Endothelial cell of coronary artery (primary cell): ENCODE data around the gene RBM4. TPM values are rescaled to one million over a fixed set of nuclear protein-coding genes. Genes with fewer than 3 reads are reported as not detected.

Experiments
- total RNA-seq: library from RNA; depleted of rRNA; stranded (reverse); fragments of >200 nt; gene quantifications from 2 replicates; pipeline ENCODE4 v1.2.3, GENCODE V29; 2014

Gene RBM4
- total RNA-seq = 152 and 160 TPM in 2 replicates

DNA sequence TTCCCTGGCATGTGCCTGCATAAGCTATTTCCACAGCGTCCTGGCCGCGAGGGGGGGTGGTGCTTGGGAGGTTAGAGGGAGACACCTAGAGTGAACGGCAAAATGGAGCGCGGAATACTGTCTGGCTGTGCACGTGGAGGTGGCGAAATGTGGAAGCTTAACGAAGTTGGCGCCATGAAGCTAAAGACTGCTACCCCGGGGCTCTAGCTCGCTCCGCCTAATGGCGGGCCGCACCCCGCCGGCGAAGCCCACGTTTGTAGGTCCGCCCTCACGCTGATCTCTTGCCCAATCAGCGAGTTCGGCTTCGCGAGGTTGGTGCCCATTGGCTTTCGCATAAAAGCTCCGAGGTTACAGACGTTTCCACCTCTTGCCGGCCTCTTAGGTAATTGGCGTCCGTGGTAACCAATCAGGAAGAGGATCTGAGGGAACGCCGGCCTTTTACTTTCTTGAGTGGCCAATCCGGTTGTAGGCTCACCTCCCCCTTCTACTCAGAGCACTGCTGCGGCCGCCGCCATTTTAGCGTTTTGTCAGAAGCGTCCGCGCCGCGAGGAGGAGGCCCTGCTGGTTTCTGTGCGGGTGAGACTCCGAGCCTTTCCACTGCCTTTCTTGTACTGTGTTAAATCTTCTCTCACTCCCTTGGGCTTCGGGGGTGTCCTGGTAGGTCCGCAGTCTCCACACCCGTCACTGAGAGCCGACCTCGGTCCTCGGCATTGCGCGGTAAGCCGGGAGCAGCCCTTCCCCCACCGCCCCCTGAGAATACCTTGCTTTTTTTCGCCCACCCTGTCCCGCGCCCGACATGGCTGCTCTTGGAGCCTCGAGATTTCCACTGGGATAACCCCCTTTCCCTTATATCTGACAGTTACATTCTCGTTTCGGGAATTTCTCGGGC is at the start of gene RBM4:
TSS of gene RBM4 (plus strand) at position 527 of the 889 bp plus-strand sequence. CDS start 1,009 bp downstream, outside the sequence.

GRCh38 chr11:66592457-66593302 is 45.8 kb upstream of the RBM4 start, which contains the start of the genes CCDC87 and CCS:
CCDC87 (minus strand) TSS chr11:66593063; CDS start chr11:66593015, 48 bp downstream.
CCS (plus strand) TSS chr11:66593185; CDS start chr11:66593262, 77 bp downstream.

GRCh38 chr11:66616379-66617154 is 21.9 kb upstream of the RBM4 start, which contains the start of gene RBM14:
RBM14 (plus strand) TSS chr11:66616630; CDS start chr11:66616721, 91 bp downstream.

GRCh38 chr11:66677599-66678375 is 39.3 kb downstream of the RBM4 start, which contains the start of gene RBM4B:
RBM4B (minus strand) TSS chr11:66677887; CDS start chr11:66677079, 808 bp downstream.

Other genes starting within 250 kb of the RBM4 start
- not detected in 2 replicates for gene NPAS4, start 217.7 kb upstream of the RBM4 start, total RNA-seq
- gene MRPL11, start 199.9 kb upstream of the RBM4 start, total RNA-seq = 41.3 and 44.1 TPM in 2 replicates
- 3.4 and 6.0 TPM in 2 replicates for gene PELI3, start 171.8 kb upstream of the RBM4 start, total RNA-seq
- 56.5 and 75.1 TPM in 2 replicates for gene DPP3, start 158.3 kb upstream of the RBM4 start, total RNA-seq
- 16.1 and 25.9 TPM in 2 replicates for gene BBS1, start 128.1 kb upstream of the RBM4 start, total RNA-seq
- 13.4 and 15.0 TPM in 2 replicates for gene ZDHHC24, start 92.7 kb upstream of the RBM4 start, total RNA-seq
- gene ACTN3, start 91.8 kb upstream of the RBM4 start, total RNA-seq = 0.09 TPM in 1 of 2 replicates, not detected in the other
- 18.2 and 26.3 TPM in 2 replicates for gene CTSF, start 70.1 kb upstream of the RBM4 start, total RNA-seq
- 0.18 and 0.28 TPM in 2 replicates for gene CCDC87, start 45.6 kb upstream of the RBM4 start, total RNA-seq
- 31.5 and 32.6 TPM in 2 replicates for gene CCS, start 45.5 kb upstream of the RBM4 start, total RNA-seq
- 20.1 and 26.7 TPM in 2 replicates for gene RBM14, start 22.1 kb upstream of the RBM4 start, total RNA-seq
- gene RBM4B, start 39.2 kb downstream of the RBM4 start, total RNA-seq = 21.3 and 27.1 TPM in 2 replicates
- gene SPTBN2, start 90.5 kb downstream of the RBM4 start, total RNA-seq = 21.5 and 53.8 TPM in 2 replicates
- gene RCE1, start 204.7 kb downstream of the RBM4 start, total RNA-seq = 13.1 and 15.2 TPM in 2 replicates
- gene LRFN4, start 218.4 kb downstream of the RBM4 start, total RNA-seq = 14.7 and 18.8 TPM in 2 replicates